ENCODE measurements around the gene OVCH2. TPM values are rescaled to one million over a fixed set of nuclear protein-coding genes. Genes with fewer than 3 reads are reported as not detected.
"Not testable (repeated sequence)": the region's sequence is repeated elsewhere in the genome, so short reads cannot be mapped to it uniquely, and the experiment has no call there.

Gene OVCH2
- total RNA-seq: 0.44 TPM

- ATAC-seq: no peak
These were observed at the start of gene OVCH2 for GRCh38 chr11:7706377-7706776. Gene OVCH2, minus strand, starts transcription at chr11:7706477. Its CDS starts 83 bp downstream, at chr11:7706394.

DNA sequence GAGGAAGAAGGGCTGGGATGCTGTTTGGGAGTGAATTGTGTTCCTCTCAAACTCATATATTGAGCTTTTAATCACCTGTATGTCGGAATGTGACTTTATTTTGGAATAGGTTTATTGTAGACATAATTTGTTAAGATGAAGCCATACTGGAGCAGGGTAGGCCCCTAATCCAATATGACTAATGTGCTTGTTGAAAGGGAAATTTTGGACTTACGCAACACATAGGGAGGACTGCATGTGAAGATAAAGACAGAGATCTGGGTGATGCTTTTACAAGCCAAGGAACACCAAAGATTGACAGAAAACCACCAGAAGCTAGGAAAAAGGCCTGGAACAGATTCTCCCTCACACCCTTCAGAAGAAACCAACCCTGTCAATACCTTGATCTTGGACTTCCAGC, 43.2 kb upstream of the OVCH2 start:
- ATAC-seq: no peak

DNA sequence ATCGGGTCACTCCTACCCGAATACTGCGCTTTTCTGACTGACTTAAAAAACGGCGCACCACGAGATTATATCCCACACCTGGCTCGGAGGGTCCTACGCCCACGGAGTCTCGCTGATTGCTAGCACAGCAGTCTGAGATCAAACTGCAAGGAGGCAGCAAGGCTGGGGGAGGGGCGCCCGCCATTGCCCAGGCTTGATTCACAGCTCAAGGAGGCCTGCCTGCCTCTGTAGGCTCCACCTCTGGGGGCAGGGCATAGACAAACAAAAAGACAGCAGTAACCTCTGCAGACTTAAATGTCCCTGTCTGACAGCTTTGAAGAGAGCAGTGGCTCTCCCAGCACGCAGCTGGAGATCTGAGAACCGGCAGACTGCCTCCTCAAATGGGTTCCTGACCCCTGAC, 28.5 kb upstream of the OVCH2 start:
- ATAC-seq: not testable (repeated sequence)

GRCh38 chr11:7714786-7715185, 8.5 kb upstream of the OVCH2 start:
- no peak for ATAC-seq

DNA sequence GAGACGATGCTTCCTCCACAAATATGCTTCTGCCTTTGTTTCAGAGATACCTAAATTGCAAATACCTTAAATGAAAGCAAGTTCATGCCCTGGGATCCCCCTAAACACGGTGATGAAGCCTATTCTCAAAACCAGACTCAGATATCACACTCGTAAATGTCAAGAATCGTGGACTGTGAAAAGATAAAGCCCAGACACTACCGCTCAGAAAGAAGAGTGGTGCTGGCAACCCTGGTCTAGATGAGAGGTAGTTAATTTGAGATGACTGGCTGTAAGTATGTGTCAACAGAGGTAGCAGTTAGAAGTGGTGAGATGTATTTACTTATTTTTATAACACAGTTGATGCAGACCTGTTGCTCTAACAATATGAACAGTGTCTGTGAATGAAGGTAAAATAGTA, 2.5 kb downstream of the OVCH2 start:
- ATAC-seq: no peak

GRCh38 chr11:7696424-7696823, 9.9 kb downstream of the OVCH2 start:
- ATAC-seq: no peak

DNA sequence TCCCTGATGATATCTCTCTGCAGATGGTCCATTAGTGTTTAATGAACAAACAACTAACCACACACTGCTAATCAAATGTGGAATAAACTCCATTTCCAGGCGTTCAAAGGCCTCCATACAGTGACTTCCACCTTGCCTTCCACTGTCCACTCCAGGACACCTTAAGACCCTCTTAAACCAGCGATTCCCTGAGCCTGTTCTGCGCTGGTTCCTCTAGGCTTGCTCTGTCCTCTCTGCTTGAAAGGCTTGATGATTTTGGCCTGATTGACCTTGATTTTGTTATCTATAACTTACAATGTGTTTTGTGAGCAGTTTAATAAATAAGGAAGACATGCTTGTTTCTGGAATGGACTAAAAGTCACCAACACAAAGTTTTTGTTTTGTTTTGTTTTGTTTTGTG, 12.0 kb downstream of the OVCH2 start:
- no peak for ATAC-seq

GRCh38 chr11:7692426-7692825, 13.9 kb downstream of the OVCH2 start:
- ATAC-seq: no peak

DNA sequence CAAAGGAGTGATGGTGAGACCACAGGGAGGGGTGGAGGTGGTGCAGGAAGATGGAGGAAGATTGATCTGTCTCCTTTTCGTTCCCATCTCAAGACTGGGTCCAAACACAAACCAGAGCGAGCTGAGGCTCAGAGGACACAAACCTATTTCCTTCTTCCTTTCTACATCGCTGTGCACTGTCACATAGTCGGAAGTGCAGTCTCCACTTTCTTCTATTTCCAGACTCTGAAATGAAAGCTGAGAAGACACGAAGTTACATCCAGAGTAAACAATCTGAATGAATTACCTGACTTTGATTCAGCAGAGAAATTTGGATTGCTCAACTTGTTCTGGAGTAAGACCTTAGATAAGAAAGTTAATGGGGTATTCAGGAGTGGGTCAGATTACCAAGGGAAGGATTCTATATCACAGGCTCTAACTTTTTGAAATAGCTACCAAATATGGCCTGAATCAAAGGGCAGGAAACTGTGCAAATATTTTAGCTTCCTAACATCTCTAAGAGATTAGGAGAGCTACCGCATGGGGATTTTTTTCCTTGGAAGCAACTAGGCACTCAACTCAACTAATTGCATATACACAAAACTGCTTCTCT, 14.4 kb downstream of the OVCH2 start:
- no peak for ATAC-seq

DNA sequence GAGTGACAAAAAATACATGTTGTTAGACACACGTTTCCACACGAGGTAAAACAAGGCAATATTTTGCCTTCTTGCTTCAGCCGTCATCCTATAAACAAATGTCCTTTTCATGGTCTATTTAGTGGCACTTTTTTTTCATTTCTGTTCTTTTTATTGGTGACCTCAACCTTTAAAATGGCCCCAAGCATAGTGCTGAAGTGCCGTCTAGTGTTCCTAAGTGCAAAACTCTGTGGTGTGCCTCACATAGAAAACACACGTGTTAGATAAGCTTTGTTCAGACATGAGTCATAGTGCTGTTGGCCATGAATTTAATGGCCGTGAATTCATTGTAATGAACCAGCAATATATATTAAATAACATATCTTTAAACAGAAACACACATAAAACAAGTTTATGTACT, 15.6 kb downstream of the OVCH2 start:
- ATAC-seq: peak; percentile 29

- no peak for ATAC-seq
These were observed 17.0 kb downstream of the OVCH2 start for GRCh38 chr11:7689239-7689638.

DNA sequence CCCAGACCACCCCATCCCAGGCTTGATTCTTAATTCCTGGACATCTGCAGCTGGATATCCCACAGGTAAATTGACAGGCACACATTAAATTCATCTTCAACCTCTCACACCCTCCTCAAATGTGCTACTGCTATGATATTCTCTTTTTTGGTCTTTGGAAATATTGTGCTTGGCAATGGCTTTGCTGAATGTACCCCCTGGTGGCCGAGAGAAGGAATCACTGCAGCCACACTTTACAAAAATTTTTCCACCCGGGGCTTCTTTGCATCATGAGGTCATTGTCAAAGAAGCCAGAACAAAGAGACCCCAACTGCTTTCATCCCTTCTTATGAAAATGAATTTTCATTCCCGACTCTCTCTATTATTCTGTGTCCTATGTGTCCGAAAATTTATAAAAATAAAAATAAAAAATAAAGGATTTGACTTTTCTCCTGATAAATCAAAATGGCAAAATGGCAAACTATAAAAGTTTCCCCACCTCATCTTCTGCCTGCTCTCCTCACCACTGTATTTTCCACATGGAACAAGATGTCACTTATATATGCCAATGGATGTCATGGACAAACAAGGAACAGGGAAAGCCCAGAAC, 17.9 kb downstream of the OVCH2 start:
- ATAC-seq: peak; percentile 41

- no peak for ATAC-seq
These were observed 18.9 kb downstream of the OVCH2 start for GRCh38 chr11:7687386-7687785.

- ATAC-seq: no peak
These were observed 19.5 kb downstream of the OVCH2 start for GRCh38 chr11:7686761-7687160.

GRCh38 chr11:7683571-7683970, 22.7 kb downstream of the OVCH2 start:
- ATAC-seq: no peak

DNA sequence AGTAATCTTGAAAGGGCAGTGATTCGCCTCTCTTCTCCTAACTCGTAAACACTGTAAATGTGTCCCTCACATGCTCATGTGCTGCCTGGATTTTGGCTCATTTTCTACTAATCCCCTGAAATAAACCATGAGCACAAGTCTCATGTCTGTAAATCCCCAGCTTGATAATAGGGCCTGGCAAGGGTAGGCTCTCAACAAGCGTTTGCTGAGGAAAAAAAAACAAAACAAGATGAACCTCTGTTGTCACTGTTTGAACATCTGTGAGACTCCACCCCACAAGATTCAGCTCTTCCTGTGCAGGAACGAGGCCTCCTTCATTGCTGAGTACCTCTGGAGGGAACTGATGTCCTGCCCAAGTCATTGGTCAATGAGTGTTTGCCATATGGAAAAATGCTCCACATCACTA, 28.5 kb downstream of the OVCH2 start:
- ATAC-seq: no peak

GRCh38 chr11:7677071-7677470, 29.2 kb downstream of the OVCH2 start:
- peak; percentile 31 for ATAC-seq

GRCh38 chr11:7675631-7676030, 30.6 kb downstream of the OVCH2 start:
- ATAC-seq: no peak

GRCh38 chr11:7673724-7674434, 32.4 kb downstream of the OVCH2 start:
- ATAC-seq: peak; percentile 79

DNA sequence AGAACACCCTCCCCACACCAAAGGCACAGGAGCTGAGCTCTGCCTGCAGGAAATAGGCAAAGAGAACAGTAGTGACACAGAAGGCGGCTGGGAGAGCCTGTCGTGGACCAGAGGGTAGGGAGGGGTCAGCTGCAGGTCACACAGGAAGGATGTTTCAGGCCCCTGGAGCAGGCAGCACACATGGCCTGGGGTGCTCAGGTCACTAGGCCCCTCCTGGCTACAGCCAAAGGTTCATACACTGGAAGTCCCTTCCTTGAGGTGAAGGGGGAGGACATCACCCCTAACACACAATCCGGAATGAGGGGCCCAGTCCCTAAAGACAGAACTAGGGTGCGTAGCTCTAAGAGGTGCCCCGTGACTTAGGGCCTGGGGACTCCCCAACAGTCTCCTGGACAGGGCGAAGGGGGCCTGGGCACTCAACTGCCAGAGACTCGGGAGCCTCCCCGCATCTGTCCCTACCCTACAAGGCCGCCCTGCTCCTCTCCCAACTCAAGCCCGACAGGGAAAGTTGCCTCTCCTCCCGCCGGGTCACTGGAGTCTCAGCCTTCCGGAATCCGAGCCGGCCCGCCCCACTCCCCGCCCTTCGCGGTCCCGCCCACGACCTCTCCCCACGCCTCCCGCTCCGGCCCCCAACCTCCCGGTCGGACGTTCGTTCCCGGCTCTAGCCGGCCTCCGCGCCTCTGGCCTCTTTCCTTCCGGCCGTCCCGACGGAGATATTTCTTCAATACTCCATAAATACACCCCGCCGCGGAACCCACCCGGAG, 33.1 kb downstream of the OVCH2 start, which contains the start of gene CYB5R2:
Gene CYB5R2, minus strand, starts transcription at position 541 of the 764 bp plus-strand sequence. CDS start 675 bp downstream, outside the sequence.
- peak; percentile 76 for ATAC-seq

DNA sequence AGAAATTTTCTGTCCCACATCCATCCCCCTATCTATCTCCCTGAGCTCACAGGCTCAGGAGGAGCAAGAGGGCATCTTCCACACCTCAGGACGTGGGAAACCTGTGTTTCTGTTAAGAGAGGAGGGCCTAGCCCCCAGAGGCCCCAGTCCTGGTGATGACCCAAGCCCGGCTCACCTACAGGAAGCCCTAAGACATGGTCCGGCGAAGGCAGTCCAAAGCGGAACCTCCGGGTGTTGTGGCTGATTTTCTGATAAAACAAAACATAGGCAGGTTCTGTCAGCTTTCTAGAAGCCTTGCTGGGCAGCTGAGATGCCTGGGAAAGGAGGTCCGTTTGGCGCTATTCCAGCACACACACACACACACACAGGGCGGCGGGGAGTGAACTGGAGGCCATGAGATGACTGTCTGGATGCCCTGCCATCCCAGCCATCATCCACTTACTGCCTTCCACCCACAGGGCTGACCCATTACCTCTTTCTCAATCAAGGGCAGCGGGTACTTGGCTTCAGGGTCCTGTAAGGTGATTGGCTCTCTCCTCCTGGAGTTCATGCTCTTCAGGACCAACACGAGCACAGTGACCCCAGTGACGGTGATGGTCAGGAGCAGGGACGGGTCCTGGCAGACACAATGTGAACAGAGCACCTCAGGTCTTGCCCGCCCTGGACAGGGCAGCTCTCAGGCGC, 33.9 kb downstream of the OVCH2 start:
- no peak for ATAC-seq

GRCh38 chr11:7671347-7672215, 34.7 kb downstream of the OVCH2 start:
- ATAC-seq: peak; percentile 38
